GM04504 (cell line): ENCODE results near the gene PAX7.

Experiments used
- DNase-seq: peaks from one replicate; pipeline ENCODE4 v3.0.0-alpha.2; 2012; ENCODE audit warnings: low read depth

The PAX7 gene

DNA sequence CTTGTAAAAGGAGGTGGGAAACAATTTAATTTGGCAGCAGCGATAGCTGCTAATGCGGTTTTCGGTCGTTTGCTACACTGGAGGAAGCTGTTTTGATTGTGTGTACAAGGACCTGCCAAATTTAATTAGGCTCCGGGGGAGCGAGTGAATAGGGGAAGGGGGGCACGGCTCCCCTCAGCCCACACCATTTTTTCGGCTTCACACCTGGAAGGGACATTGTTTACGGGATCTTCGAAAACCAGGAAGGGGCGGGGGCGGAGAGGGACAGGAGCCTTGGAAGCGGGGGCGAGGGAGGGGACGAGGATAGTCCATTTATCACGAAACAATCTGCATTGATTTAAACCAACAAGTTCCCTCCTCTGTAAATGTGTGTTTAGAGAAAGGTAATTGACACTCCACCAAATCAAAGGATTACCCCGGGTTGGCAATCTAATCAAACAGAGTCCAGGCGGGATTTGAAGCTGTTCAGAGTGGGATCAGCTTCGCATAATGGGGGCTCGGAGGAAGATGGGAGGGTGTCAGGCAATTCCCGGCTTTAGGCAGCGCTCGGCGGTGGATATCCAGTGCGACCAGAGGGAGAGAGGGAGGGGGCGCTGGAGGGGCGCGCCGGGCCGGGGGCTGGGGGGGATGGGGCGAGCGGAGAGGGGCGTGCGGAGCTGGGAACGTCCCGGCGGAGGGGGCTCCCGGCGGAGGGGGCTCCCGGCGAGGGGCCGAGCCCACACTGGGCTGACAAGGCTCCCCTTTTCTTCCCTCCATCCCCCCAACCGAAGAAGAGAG is 9.8 kb downstream of the PAX7 start:
- no peak for DNase-seq

DNA sequence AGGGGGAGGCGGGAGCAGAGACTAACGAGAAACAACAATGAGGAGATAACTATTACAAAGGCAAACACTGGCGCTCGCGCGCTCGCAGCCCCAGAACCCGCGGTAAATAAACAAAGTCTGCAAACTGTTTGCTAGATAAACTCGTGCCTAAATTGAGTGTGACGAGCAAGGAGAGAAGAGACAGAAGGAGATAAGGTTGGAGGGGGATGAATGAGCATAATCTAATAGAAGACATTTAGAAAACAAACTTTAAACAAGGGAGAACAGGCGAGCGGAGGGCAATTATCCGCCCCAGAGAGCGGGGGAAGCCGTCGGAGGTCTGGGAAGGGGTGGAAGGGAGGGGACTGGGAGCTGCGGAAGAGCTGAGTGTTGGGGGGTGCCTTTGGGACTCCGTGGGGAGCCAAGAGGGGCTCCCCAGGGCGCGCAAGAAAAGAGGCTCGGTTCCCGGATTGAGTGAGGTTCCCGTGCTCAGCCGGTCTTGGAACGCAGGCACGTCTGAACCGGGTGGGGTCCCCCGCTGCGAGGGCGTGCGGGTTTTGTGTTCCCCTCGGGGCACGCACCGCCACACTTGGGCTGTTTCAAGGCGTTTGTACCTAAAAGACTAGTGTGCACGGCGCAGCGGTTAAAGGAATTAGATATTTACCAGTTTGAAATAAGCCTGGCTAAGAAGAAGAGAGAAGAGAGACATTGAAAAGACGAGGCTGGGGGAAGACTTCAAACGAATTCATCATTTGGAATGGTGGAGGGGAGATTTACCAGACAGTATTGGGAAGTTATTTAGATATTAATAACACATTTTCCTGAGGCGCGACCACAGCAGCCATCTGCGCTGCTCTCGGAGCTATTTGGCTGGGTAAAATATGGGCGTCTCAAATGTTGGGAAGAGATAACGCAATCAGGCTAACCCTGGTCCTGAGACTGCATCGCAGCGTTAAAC is 10.6 kb downstream of the PAX7 start:
- DNase-seq, result no peak

DNA sequence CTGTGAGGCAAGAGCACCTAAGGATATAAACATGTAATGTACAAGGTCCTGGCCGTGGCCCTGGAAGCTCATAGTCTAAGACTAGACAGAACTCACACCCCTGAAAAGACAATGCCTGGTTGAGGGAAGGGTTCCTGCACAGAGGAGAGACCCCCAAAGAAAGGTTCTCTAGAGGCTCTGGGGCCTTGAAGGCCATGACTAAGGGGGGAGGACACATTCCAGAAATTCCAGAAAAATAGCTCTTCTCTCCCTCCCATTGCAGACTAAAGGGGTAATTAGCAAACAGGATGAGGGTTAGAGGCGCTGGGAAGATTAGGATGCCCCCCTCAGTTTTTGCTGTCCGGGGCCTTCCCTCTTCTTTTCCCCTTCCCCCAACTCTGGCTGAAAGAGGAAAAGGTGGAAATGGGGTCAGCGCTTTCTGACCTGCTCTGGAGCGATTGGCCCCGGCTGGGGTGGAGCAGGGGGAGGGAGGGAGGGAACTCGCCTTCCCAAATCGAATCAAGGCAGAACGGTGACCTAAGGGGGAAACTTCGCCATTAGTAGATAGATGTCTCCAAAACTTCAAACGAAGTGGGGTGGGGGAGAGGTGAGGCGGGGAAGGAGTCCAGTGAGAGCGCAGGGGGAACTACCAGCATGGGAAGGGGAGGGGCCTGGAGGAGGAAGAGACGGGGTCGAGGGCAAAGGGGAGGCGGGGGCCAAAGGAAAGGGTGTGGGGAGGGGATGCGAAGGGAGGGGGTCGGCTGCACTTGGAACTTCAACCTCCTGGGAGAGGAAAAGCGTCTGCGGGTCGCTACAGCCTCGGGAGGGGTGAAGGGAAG is 11.8 kb downstream of the PAX7 start:
- no peak for DNase-seq

DNA sequence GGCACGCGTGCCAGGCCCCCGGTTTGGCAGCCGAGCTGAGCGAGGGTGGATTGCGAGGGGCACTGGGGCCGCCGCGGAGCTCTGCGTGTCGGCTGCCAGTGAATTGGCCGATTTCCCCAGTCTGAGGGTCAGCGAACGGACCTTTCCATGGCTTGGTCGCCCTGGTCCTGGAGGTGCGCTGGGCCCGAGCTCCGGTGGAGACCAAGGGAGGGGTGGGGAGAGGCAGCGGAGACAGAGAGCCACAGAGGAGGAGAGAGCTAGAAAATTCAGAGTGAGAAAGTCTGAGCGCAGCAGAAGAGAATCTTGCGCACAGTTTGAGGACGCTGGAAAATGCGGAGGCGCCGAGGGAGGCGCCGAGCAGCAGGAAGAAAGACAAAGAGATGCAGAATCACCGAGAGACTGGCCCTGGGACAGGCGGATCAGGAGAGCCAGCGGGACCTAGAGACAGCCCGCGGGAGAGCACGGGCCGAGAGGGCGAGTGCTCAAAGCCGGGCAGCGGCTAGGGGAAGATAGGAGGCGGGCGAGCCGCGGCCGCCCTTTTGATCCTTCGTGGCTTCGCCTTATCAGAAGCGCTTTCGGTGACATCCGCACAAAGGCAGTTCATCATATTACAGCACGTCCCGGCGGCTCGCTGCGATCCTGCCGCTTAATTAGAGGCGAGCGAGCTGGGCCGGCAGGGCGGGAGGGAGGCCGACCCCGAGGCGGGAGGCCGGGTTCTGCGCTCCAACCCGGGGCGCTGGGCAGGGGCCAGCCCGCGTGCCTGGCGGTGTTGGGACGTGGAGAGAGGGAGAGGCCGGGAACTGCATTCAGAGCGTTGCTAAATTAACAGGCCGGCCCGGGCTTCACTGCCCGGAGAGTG is 12.7 kb downstream of the PAX7 start:
- no peak for DNase-seq

DNA sequence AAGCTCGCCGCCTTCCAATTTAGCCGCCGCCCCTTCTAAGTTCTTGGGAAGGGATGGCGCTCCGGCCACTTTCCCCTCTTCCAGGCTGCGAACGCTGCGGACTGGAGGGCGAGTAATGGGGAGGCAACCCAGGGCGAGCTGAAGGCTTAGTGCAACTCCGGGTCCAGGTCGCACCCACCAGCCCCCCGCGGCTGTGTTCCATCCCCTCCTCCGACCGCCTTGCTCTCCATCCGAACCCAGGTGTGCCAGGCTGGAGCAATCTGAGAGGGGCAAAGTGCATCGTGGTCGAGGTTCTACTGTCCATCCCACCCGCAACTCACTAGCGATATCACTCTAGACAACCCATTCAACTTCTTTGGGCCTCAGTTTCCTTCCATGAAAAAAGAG is 13.4 kb downstream of the PAX7 start:
- DNase-seq, result no peak

DNA sequence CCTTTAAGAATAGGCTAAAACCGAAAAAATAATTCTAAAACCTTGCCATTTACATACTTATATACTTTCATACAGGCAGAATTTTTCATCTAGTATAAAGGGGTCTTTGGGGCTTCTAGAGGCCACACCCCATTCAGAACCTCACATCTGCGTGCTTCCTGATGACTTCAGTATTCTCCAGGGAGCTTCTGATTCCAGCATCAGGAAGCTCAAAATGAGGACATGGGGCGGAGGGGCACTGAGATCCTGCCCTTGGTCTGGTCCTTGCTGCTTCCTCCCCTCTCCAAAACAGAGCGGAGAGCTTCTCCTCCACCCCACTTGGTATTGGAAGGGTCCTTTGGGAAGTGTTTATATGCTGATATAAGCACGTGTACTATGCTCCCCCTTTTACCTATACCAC is 13.8 kb downstream of the PAX7 start:
- no peak for DNase-seq

DNA sequence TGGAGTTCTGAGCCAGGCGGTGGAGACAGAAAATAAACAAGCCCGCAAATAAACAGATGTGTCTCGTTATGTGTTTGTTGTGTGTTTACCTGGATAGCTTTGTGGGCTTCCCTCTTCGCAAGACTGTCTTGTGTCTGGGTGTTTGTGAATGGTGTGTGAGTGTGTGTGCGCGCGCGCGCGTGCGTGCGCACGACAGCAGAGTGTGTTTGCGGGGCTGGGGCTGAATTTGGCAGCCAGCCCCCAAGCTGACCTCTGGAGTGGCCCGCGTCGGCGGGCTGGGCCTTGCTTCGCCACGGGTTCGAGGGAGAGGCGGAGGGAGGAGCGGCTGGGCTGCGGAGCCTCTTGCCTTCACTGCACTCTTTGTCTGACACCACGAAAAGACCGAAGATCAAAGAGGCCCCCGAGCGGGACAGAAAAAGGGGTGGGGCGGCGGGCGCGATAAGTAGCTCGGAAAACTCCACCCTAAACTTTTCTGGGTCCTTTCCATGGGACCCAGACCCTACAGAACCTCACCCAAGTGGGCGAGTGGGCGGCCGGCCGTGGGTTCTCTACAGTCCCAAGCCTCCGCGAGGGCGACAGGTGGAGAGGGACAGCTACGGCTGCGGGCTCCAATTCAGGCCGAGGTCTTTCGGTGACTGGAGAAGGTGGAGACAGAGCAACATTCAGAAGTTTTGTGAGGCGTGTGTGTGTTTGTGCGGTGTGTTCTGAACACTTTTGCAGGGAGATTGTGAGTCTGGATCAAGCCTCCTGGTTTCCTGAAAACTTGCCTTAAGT is 14.5 kb downstream of the PAX7 start:
- DNase-seq, result no peak

DNA sequence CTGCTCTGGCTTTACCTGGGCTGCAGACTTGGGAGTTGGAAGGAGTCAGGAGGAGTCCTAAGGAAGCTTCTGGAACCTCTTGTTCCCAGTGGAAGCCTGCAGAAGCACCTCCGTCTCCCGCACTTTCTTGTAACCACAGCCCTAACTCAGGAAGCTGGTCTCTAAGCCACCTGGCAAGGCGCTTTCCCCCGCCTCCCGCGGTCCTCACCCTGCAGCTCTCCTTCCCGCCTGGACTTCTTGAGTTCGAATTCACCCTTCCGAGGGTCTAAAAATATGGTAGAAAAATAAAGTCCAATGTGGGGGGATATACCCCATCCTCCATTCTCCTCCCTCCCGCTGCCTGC is 15.1 kb downstream of the PAX7 start:
- no peak for DNase-seq

DNA sequence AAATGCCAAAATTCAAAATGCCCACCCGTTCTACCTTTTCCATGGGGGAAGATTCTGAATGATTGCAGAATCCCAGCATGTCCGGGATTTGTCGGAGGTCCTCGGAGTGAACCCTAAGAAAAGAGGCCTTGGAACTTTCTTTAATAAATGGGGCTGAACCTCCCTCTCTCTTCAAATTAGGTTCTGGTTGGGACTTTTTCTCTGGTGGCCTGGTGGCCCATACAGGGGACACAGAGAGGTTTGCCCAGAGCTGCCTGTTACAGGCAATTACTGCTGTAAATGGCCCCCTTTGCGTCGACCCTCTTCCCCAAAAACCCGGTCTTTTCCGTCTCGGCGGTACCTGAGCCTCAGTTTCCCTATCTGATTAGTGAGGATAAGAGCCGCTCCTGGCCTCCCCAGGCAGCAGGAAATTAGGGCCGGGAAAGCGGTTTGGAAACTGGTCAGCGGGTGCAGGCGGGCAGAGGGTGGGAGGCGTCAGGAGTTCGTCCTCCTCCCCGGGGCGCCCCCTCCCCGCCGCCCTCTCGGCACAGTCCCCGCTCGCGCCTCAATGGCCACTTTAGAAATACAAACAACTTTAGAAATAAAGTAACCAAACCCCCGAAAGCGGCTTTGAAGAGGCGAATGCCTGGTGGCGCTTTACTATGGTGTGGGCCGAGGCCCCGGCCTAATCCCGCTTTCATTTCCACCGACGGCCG is 15.6 kb downstream of the PAX7 start:
- no peak for DNase-seq

DNA sequence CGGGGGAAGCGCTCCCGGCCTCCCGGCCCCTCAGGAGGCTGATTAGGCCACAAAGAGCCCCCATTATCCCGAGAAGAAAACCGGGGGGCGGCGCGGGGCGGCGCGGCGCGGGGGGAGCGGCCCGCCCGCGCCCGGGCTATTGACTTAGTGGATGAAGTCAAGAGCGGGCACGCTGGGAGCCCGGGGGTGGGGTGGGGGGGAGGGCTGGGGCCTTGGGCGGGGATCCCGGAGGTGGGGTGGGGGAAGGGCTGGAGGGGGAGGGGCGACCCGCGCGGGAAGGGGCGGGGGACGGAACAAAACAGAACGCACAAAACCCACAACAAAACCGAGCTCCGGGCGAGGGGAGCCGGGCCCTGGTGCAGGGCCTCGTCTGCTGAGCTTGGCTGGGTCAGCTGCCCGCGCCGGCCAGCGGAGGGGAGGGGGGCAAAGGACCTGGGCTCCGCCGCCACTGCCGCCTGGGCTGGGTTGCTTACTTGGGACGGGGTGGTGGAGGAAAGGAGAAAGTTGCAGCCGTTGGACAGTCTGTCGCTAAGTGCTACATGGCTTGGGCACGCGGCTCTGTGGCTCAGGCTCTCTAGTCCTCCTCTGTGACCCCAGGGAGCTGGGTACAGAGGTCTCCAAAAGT is 16.3 kb downstream of the PAX7 start:
- DNase-seq, result no peak

DNA sequence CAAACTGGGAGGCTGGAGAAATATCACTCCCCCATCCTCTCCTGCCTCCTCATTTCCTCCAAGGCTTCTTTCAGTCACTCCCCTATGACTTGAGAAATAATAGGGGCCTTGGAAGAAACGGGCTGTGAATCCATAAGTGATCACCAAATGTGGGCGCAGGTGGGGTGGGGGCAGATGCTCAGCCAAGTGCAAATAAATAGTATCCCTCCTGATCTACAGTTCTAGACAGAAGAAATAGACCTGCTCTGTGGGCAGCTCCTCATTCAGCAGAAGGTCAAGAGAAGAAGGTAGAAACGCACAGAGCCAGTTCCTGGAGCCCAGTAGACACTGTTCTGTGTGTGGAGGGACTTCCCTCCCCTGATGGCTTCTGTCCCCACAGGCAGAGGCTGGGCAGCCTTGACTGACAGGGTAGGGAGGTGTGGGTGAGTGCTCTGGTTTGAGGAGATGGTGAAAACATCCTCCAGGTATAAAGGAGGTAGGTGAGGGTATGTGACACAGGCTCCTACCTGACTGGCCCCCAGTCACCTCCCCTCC is 17.1 kb downstream of the PAX7 start:
- DNase-seq, result no peak

DNA sequence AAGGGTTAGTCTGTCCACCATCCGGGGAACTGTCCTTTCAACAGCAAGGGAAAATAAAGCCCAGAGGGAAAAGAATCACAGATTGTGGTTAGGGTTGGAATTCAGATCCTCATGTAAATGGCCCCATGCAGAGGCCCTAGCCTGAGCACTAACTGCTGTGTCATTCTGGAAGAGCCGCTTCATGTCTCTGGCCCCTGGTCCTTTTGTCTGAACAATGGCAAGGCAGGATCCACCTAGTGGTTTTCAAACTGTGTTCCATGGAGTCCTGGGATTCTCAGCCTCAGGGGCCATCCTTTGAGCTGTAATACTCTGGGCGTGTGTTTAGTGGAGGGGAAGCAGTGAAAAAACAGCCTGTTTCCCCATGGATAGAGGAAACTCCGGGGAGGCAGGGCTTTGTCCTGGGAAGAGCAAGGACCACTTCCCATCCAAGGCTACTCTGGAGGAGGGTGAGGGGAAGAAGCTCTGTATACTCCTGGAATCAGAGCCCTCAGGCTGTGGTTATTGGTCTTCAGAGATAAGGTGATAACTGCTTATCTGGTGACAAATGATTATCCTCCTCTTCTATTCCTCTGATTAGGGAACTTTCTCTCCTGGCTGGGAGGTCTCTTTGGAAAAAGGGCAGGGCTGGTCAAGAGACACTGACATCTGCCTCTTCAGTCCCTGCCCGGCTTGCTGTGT is 19.2 kb downstream of the PAX7 start:
- DNase-seq, result no peak

DNA sequence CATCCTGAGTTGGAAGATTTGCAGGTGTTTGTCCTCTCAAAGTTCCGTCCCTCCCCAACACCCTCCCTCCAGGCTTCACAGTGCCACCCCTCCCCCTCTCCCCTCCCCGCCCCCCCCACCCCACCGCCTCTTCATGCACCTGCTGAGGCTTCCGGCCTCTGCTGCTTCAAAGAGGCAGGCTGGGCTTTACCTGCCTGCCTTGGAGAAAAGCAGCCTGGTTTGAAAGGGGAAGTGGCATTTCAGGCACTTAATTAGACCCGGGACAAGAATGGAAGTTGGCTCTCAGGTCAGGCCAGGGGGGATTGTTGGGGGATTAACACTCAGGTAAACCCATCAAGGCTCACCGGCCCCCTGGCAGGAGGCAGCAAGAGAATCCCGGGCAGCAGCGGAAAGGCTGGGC is 21.1 kb downstream of the PAX7 start:
- no peak for DNase-seq

DNA sequence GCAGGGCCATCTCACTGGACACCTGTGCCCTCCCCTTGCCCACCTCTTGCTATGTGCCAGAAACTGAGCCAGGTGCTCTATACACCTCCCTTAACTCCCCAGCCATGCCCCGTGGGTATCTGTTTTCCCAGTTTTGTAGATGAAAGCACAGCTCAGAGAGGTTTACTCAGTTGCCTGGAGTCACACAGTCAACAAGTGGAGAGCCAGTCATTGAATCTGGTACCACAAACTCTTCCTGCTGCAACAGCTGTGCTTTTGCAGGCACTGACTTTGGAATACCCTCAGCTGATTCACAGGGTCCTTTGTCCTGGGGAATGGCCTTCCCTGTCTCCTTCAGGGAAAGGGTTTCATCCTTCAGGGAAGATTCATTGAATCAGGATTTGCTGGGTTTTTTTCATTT is 22.1 kb downstream of the PAX7 start:
- no peak for DNase-seq

DNA sequence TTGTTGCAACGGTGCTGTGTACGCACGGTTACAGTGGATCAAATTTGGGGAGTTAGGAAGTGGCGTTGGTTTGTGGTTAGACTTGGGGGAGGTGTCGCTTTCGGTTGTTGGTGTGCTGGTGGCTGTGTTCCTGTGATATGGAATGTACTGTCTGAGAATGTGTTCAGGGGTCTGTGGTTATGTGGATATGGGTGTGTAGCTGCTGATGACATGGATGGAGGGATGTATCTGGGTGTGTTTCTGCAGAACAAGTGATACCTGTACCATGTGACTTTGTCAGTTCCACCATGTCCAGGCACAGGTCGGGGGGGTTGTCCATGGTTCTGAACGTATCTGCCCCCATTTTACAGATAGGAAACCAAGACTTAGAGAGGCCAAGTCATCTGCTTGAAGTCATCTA is 22.7 kb downstream of the PAX7 start:
- no peak for DNase-seq

DNA sequence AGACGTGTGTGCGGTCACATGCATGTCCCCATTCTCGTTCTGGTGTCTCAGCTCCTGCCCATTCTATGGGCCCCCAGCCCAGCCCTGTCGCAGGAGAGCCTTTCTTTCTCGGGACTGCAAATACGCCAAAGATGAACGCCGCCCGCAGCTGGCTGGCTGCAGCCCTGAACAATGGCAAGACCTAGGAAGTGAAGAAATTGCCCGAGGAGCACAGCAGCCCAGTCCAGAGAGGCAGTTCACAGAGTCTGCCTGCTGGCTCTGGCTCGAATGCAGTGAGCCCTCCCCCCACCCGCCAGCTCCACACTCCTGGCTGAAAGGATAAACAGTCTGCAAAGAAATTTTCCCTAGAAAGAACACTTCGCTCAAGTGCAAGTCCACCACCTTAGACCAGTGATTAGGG is 23.3 kb downstream of the PAX7 start:
- DNase-seq, result no peak

DNA sequence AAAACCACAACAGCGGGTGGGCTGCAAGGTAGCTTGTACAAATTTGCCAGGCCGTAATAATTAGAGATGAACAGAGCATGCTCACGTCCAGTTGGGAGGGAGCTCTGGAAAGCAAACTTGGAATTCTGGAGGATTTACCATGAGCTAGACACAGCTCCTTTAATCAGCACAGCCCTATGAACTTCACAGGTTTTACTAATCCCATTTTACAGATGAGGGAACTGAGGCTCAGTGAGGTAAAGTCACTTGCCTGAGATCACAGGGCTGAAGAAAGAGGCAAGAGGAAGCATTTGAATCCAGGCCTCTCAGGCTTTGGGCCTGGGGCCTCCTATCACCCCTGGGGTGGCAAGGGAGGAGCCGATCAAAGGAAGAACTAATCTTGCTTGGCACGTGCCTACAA is 24.0 kb downstream of the PAX7 start:
- no peak for DNase-seq

DNA sequence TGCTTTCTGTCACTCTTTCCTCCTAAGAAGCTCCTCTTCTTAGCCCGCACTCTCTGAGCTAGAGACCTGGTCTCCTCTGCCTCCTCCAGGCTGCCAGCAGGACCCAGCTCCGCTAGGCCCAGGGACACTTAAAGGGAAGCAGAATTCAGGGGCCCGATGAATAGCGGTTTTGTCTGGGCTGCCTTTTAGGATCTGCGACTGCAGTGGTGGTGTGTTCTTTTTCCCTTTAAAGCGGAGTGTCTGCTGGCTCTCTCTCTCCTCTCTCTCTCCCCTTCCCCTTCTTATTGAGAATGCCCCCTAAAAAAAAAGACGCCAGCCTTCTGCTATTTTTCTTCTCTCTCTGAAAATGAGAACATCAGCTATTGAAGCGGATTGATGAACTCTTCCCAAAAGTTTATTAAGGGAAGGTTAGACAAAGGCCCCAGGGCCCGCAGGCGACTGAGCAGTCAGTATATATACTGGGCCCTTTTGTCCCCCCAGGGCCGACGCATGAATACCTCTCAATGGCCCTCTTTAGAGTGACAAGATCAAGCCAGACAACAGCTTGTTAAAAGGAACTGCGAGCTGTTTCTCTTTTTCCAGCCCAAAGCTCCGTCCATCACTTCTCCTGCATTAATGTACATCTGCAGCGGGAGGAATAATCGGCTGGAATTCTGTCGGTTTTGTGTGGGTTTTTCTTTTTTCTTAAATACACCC is 27.0 kb downstream of the PAX7 start:
- no peak for DNase-seq
